NCI-H524 treated with DMSO at 0.1 percent for 48 hours (cell line): ENCODE measurements around the gene LTB4R2.
"Not testable (repeated sequence)": the region's sequence is repeated elsewhere in the genome, so short reads cannot be mapped to it uniquely, and the experiment has no call there.

Experiments used
- DNase-seq: peaks from one replicate; lab custom pipeline; 2025; lab: John Stamatoyannopoulos, UW

LTB4R2 gene

GRCh38 chr14:24321212-24321975, 11.5 kb downstream of the LTB4R2 start:
- DNase-seq, result no peak

- DNase-seq, result no peak
These were observed 12.7 kb downstream of the LTB4R2 start for GRCh38 chr14:24322672-24323071.

- no peak for DNase-seq
These were observed 13.4 kb downstream of the LTB4R2 start for GRCh38 chr14:24323341-24323740.

- DNase-seq, result no peak
These were observed 14.1 kb downstream of the LTB4R2 start for GRCh38 chr14:24324024-24324423.

- no peak for DNase-seq
These were observed 15.1 kb downstream of the LTB4R2 start for GRCh38 chr14:24325041-24325530.

GRCh38 chr14:24325963-24326362, 16.0 kb downstream of the LTB4R2 start:
- no peak for DNase-seq

- no peak for DNase-seq
These were observed 17.4 kb downstream of the LTB4R2 start for GRCh38 chr14:24327303-24327702.

GRCh38 chr14:24327914-24328313, 18.0 kb downstream of the LTB4R2 start:
- not testable (repeated sequence) for DNase-seq

- no peak for DNase-seq
These were observed 19.2 kb downstream of the LTB4R2 start for GRCh38 chr14:24329073-24329663.

- DNase-seq, result no peak
These were observed 19.8 kb downstream of the LTB4R2 start for GRCh38 chr14:24329736-24330135.

GRCh38 chr14:24330973-24331674, 21.2 kb downstream of the LTB4R2 start:
- no peak for DNase-seq

- DNase-seq, result no peak
These were observed 21.9 kb downstream of the LTB4R2 start for GRCh38 chr14:24331731-24332267.

GRCh38 chr14:24332268-24332993, 22.5 kb downstream of the LTB4R2 start:
- peak; percentile 69 for DNase-seq

- DNase-seq, result no peak
These were observed 24.7 kb downstream of the LTB4R2 start, which contains the start of gene ADCY4 for GRCh38 chr14:24334431-24335291. ADCY4 (minus strand) TSS chr14:24335071; CDS start chr14:24334652, 419 bp downstream.

GRCh38 chr14:24335461-24336171, 25.7 kb downstream of the LTB4R2 start:
- DNase-seq, result no peak

- DNase-seq, result no peak
These were observed 27.3 kb downstream of the LTB4R2 start for GRCh38 chr14:24337144-24337823.

GRCh38 chr14:24337824-24338175, 27.9 kb downstream of the LTB4R2 start:
- no peak for DNase-seq

- no peak for DNase-seq
These were observed 28.9 kb downstream of the LTB4R2 start for GRCh38 chr14:24338843-24339242.

- no peak for DNase-seq
These were observed 29.6 kb downstream of the LTB4R2 start, which contains the start of gene RIPK3 for GRCh38 chr14:24339284-24340151. RIPK3 (minus strand) TSS chr14:24339991; CDS start chr14:24339826, 165 bp downstream.
